Globus pallidus (tissue), 1 donor: ENCODE measurements around the gene RNF44.
"Not testable (repeated sequence)": the region's sequence is repeated elsewhere in the genome, so short reads cannot be mapped to it uniquely, and the experiment has no call there.

ENCODE experiments used
- DNase-seq: peaks from one replicate; pipeline ENCODE4 v3.0.0-alpha.2; 2015; ENCODE audit warnings: low spot score

The RNF44 gene

DNA sequence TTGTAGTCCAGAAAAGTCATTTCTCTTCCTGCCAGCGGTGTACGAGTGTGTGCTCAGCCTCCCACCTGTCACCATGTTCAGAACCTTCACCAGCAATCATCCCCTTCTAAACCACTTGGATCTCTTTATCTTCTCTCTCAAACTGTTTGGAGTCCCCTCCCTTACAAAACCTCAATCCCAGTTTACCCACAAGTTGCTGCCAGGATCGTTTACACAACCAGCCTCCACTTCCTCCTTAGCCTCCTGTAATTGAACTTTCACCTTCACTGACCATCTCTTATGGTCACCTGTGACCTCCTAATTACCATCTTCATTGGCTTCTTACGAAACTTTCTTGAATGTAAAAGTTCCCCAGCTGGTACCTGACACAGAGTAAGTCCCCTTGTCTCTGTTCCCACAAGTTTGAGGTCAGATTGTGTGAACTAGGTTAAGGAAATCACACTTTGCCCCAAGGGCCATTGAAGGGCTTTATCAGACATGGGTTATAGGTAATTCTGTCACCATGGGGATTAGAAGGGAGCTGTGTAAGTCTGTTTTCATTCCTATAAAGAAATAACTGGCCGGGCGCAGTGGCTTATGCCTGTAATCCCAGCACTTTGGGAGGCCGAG lies 20.0 kb downstream of the RNF44 start:
- no peak for DNase-seq

DNA sequence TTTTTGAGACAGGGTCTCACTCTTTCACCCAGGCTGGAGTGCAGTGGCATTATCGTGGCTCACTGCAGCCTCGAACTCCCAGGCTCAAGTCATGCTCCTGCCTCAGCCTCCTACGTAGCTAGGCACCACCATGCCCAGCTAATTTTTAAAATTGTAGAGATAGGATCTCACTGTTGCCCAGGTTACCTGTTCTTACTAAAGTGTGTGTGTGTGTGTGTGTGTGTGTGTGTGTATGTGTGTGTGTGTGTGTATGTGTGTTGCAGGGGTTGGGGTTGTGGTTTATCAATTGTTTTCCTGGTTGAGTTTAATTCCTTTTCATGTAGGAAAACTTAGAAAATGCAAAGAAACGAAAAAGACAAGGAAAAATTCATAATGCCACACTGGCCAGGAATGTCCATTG lies 21.8 kb downstream of the RNF44 start:
- no peak for DNase-seq

DNA sequence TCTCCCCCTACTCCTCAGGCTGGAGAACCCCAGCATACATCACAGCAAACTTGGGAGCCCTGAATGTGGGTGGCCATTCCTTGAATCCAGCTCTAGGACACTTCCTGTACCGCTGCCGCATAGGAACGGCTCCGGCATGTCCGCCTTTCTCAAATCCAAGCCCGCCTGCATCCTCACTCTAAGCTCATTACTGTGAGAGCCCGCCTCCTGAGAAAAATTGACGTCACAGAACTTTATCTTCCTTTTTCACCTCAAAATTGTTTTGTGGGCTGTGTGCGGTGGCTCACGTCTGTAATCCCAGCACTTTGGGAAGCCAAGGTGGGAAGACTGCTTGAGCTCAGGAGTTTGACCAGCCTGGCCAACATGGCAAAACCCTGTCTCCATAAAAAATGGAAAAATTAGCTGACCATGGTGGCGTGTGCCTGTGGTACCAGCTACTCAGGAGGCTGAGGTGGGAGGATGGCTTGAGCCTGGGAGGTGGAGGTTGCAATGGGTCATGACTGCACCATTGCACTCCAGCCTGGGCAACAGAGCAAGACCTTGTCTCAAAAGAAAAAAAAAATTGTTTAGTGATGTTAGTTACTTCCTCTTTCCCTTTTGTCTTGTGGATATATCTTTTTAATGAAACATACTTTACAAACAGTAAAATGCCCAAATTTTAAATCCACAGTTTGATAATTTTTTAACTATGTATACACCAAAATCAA lies 22.8 kb downstream of the RNF44 start:
- DNase-seq: no peak

DNA sequence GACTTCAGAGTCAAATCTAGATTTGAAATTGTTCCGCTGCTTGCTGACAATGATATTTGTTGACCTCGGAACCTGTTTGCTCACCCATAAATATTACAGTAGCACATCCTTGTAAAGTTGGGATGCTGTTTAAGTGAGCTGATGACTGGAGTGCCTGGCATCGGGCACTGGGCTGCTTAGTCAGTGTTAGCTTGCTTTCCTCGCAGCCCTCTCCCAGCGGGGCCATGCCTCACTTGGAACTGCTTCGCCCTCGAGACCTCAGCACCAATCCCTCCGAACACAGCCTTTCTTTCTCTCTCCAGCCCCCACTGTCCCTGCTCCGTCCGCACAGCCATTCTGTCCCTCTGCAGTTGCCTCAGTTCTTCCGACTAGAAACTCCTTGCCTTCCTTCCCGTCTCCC lies 23.4 kb downstream of the RNF44 start:
- no peak for DNase-seq

DNA sequence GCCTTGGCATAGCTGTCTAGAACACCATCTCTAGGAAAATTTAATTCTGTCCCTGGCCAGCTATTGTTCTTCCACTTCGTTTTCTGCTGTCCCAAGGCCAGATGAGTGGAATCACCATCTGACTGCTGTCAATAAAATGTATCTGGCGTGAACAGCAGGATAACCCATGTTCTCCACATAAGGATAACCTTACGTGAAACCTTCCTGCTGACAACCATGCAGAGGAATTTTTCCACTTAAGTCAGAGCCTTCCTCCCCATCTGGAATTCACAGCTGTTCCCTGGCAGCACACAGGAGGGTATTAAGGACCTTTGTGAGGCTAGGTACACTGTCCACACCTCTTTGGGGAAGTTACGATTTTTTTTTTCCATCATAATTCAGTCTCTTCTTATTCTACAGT lies 28.6 kb downstream of the RNF44 start:
- DNase-seq: no peak

DNA sequence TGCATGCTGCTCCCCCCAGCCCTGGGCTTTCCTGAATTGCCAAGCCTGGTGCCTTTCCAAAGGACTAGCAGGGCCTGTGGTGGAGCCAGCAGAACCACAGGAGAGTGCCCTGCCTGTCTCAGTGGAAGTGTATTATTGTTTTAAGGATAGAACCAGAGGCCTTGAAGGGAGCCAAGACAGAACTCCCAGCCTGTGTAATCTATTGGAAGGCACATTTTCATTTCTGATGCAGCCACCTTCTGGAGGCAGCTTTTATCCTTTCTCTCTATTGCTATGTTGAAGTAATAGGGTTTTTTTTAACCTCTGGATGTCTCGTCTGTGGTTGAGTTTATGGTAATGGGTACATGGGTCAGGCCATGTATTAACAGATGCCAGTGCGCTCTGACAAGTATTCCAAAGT lies 29.3 kb downstream of the RNF44 start:
- DNase-seq: no peak

DNA sequence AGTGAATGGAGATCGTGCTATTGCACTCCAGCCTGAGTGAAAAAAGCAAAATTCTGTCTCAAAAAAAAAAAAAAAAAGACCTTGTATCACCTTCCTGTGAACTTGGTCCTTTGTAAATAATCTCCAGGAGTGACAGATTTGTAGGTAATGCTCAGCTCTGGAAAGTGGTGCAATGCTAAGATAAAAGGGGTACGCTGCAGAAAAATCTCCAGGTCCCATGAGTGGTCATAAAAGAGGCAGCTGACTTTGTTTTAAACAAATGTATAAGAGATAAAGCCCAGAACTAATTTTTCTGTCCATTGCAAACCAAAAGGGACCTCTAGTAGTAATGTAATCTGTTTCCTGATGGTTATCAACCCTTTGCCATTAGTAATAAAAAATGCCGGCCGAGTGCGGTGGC lies 33.7 kb downstream of the RNF44 start:
- no peak for DNase-seq

DNA sequence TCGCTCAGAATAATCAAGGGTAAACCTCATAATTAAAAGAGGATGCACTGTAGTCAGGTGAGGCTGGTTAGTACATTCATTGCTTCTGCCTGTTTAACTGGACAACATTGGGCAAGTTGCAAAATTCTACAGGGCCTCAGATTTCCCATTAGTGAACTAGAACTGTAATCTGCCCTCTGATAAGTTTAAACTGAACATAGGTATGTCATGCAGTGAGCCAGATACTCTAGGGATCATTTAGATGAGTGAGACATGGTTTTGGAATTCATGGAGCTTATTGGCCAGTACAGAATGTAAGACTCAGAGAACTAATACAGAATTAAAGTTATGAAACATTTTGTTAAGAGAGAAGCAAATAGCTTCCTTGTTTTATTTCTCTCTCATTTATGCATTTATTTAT lies 35.9 kb downstream of the RNF44 start:
- no peak for DNase-seq

DNA sequence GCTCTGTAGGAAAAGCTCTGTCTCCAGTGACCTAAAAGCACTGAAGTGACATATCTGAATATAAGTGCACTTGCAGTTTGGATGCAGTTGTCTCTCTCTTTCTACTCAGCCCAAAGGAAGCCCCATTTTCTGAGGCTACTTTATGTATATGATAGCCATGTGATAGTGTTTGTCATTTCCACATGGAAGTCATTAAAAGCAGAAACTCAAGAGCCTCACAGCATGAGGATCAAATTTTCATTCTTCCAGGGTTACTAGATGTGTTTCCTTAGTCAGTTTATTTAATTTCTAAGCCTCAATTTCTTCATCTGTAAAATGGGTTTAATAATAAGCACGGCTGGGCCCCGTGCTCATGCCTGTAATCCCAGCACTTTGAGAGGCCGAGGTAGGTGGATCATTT lies 36.7 kb downstream of the RNF44 start:
- DNase-seq: no peak

DNA sequence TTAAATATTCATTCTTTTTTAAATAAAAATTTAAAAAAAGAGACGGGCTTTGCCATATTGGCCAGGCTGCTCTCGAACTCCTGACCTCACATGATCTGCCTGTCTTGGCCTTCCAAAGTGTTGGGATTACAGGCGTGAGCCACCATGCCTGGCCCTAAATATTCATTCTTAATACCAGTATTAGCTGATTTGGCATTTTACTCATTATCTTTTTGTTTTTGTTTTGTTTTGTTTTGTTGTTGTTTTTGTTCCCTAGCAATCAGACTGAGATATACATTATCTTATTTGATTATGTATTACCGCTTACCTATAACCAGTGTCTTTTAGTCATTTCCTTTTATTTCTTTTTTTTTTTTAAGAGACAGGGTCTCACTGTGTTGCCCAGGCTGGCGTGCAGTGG lies 37.9 kb downstream of the RNF44 start:
- no peak for DNase-seq

DNA sequence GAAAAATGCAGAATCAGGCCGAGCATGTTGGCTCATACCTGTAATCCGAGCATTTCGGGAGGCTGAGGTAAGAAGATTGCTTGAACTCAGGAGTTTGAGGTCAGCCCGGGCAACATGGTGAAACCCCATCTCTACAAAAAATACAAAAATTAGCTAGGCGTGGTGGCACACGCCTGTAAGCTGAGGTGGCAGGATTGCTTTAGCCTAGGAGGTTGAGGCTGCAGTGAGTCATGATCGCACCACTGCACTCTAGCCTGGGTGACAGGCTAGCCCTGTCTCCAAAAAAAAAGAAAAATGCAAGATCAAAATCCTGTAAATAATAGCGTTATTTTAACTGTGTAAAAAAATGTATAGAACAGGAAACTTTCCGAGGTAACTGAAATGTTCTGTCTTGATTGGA lies 39.4 kb downstream of the RNF44 start:
- DNase-seq: no peak

DNA sequence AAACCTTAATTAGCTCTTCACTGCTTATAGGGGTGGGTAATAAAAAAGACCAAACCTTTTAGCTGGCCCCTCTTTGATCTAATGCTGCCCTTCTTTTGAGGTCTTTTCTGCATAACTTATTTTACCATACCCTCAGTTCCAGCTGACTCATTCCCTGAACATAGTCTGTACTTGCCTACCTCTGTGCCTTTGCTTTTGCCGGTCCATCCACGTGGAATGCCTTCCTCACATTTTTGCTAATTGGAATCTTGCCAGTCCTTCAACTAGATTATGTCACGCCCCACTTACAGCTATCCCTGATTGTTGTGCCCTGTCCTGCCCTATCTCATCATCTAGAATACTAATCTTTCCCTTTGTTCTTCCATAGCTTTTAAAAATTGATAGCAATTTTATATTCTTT lies 44.8 kb downstream of the RNF44 start:
- no peak for DNase-seq

DNA sequence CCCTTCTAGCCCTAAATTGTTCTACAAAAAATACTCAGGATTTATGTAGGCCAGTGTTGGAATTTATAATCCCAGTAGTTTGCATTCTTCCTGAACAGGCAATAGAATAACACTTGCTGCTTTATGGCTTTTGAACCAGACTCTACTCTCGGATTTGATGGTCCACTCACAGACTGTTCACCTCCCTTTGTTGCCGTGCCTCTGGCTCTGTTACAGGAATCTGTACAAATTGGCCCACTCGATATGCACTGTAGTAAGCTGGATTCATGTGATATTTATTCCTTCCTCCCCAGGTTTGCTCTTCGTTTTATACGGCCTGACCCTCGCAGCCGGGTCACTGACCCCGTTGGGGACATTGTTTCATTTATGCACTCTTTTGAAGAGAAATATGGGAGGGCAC lies 45.3 kb downstream of the RNF44 start:
- no peak for DNase-seq

DNA sequence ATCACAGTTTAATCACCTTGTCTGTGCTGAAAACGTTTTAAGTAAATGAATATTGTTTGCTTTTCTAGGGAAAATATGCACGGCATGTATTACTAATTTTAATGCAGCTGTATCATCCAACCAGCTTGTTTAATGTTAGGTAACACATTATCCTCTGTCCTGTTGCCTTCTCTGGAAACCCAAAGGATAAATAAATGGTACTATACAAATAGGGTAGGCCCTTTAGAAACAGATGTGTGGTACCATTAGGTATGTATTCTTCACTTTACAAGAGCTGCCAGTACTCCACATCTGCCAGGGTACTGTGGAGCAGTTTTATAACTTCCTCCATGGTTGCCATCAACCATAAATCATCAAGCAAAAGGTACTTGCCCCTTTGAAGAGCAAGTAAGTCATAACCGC lies 46.1 kb downstream of the RNF44 start:
- DNase-seq: no peak

DNA sequence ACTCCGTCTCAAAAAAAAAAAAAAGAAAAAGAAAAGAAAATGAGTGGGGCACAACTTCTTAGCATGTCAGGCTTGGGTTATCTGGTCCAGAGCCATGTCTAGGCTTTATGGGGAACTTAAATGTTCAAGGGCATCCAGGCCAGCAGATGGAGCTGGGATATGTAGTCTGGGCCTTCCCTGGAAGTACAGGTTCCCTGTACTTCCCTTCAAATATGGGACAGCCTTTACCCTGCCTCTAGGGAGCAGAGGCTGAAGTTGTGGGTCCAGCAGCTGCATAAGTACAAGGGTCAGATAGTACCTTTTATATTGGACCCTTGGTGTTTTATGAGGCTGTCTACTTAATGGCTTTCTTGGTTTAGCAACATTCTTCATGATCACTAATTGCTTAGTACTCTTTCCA lies 46.9 kb downstream of the RNF44 start:
- DNase-seq: no peak

DNA sequence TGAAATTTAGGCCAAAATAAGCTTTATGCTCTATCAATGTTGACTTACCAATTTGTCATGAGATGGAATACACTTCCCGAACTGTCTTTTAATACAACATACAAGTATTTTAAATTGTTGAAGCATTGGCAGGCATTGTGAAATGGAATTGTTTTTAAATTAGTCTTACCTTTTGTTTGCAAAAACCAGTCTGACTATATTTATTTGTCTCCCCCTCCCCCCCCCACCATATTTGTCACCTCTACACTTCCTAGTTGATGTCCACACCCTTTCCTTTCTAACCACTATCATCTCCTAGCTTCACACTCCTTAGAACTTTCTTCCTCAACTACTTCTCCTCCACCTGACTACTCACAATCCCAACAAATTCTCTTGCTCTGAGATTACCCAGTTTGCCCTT lies 48.1 kb downstream of the RNF44 start:
- DNase-seq: no peak

DNA sequence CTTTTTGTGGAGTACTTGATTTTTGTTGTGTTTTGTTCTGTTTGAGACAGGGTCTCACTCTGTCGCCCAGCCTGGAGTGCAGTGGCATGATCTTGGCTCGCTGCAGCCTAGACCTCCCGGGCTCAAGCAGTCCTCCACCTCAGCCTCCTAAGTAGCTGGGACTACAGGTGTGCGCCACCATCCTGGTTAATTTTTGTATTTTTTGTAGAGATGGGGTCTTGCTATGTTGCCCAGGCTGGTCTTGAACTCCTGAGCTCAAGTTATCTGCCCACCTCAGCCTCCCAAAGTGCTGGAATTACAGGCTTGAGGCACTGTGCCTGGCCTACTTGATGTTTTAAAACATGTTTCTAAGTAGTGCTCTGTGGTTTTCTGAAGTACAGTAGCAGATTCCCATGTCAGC lies 50.0 kb downstream of the RNF44 start:
- DNase-seq: not testable (repeated sequence)

DNA sequence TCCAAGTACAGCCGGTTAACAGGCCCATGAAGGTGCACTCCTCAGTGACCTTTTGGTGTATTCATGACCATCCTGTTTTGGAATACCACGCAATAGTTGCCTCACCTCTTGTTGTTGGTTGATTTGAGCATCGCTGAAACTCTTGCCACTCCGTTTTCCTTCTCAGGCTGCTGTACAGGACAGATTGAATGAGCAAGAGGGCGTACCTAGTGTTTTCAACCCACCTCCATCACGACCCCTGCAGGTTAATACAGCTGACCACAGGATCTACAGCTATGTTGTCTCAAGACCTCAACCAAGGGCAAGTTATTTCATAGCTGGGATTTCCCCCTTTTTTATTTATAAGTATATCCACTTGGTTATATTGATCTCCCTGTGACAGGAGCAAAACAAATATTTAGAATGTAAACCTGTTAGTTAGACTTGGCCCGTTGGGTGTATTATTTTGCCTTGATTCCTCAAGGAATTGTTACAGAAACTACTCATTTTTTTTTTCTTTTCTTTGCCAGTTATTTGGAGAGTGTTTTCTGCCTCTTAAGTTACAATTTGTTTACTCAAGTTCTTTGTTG lies 50.9 kb downstream of the RNF44 start:
- DNase-seq: no peak

DNA sequence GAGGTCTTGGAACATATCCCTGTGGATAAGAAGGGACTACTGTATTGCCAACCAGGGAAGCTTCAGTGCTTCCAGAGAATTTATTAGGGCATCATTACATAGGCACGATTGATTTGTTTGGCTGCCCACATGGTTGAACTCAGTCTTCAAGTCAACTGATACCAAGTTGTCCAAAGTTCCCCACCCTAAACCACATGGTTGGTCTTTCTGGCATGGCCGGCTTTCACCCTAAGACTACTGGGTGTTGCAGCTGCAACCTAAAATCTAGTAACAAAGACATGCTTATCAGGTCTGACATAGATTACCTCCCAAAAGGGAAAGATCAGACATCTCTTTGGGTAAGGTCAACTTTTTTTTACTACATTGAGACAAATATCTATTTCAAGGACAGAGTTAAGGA lies 52.0 kb downstream of the RNF44 start:
- no peak for DNase-seq

DNA sequence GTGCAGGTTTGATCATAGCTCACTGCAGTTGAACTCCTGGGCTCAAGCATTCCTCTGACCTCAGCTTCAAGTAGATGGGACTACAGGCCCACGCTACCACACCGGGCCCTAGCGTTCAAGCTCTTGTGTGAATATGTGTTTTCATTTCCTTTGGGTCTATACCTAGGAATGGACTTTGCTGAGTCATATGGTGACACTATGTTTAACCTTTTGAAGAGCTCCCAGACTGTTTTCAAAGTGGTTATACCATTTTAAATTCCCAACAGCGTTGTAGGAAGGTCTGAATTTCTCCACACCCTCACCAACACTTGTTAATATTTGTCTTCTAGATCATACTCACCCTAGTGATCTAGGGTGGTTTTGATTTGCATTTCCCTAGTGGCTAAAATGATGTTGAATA lies 55.5 kb downstream of the RNF44 start:
- DNase-seq: no peak
